Activated T-cell treated with anti-CD3 and anti-CD28 coated beads, Interleukin-2, amount 50 U/mL, for 1 hour (primary cell): Measurements from ENCODE around the gene AP1AR.
A peak's percentile ranks its signal among the peaks of the same experiment; 100 is the strongest.
"Not testable (repeated sequence)": the region's sequence is repeated elsewhere in the genome, so short reads cannot be mapped to it uniquely, and the experiment has no call there.

Experiments
- DNase-seq: peaks from one replicate; pipeline ENCODE4 v3.0.0-alpha.2; 2020

Gene AP1AR

DNA sequence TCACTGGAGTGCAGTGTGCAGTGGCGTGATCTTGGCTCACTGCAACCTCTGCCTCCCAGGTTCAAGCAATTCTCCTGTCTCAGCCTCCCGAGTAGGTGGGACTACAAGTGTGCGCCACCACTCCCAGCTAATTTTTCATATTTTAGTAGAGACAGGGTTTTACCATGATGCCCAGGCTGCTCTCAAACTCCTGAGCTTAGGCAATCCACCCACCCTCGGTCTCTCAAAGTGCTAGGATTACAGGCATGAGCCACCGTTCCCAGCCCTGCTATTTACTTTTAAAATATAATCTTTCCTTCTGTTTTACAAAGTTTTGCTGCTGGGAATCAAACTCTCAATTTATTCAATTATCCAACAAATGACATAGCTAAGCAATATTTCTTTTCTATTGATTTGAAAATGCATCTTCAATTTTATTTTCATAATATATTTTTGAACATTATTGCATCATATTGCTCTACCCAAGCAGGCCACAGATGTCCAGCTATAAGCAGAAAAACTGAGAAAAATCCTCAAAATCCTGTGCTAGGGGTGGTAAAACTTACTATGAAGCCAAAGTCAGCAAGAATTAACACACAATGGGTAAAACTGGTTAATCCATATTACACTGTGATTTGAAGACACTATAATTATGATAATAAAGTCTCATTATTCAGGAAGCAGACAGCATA is 48.9 kb downstream of the AP1AR start:
- DNase-seq: no peak

DNA sequence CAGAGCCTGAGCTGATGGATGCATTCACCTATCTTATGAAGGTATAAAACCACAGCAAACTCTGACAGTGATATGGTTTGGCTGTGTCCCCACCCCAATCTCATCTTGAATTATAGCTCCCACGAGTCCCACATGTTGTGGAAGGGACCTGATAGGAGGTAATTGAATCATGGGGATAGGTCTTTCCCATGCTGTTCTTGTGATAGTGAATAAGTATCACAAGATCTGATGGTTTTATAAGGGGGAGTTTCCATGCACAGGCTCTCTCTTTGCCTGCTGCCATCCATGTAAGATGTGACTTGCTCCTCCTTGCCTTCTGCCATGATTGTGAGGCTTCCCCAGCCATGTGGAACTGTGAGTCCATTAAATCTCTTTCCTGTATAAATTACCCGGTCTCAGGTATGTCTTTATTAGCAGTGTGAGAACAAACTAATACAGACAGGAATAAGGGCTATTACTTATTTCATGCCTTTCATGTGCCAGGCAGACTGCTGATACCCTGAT is 50.4 kb downstream of the AP1AR start:
- DNase-seq: not testable (repeated sequence)

DNA sequence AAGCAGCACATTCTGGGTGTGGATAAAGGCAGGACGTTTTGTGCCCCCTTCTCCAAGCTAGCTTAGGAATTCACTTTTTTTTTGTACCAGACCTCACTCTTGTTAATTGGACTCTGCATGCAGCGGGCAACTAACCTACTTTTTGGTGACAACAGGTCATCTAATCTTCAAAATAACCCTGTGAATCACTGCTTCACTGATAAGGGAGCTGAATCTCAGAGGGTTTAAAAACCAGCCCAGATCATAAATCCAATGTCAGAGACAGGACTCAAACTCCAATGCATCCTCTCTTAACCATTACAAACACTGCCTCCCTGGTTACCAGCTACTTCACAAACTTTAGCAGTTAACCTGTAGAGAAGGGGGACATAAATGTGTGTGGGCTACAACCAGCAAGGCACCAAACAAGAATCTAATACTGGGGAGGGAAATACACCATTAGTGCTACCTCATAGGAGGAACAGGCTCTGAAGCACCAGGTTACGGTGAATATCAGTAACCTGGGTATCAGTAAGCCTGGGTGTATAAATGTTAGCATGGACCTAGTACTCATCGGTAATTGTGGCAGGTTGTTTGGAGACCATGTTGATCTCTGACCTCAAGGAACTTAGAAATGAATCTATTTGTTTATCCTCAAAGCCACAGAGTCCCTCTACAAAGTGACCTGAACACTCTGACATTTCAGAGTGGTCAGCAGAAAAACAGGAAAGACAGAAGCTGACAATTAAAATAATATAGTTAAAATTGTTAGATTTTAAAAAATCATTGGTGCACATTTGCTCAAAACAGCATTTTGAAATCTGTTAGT is 51.5 kb downstream of the AP1AR start:
- no peak for DNase-seq

DNA sequence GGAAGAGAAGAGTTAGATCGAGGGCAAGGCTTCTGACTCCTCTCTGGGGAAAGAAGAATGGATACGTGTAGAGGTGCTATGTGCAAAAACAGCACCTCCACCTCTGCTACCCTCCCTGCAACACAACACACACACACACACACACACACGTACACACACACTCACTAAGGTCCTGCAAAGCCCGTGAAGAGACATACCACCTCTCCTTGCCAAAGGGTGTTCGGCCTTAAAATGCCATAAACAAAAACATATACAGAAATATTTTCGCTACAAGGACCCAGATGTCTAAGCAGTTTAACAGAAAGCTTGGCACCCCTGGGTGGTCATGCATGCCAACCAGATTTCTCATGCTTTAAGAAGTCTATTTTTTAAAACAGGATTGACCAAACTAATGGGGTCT is 52.6 kb downstream of the AP1AR start:
- no peak for DNase-seq

DNA sequence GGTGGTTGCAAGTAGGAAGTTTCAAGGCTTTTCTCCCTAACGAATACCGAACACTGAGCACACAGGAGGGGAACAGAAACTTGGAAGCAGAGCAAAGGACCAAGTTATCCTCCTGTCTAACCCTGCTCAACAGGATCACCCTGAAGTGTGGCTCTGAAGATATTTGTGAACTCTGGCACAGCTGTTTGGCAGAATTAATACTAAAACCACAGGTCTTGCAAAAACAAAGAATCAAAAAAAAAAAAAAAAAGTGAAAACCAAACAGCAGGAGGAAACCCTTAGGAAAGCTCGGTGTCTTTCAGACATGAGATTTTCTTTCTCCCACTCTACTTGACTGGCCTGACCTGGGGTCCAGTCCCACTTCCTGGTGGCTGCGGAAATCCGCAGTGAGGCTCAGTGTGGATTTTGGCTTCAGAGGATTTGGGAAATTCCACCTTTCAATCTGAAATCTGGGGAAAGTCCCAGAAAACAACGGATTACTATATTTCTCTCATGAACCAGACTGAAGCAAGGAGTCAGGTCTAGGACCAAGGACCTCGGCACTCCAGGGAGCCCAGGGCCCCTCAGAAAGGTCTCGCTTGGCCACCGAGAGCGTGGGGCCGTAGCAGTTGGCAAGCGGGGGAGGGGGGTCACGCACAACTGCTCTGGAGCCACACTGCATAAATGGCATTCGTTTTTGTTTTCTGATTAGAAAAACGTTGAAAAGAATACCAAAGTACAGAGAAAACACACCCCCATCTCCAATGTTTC is 53.2 kb downstream of the AP1AR start:
- DNase-seq: peak; percentile 22

DNA sequence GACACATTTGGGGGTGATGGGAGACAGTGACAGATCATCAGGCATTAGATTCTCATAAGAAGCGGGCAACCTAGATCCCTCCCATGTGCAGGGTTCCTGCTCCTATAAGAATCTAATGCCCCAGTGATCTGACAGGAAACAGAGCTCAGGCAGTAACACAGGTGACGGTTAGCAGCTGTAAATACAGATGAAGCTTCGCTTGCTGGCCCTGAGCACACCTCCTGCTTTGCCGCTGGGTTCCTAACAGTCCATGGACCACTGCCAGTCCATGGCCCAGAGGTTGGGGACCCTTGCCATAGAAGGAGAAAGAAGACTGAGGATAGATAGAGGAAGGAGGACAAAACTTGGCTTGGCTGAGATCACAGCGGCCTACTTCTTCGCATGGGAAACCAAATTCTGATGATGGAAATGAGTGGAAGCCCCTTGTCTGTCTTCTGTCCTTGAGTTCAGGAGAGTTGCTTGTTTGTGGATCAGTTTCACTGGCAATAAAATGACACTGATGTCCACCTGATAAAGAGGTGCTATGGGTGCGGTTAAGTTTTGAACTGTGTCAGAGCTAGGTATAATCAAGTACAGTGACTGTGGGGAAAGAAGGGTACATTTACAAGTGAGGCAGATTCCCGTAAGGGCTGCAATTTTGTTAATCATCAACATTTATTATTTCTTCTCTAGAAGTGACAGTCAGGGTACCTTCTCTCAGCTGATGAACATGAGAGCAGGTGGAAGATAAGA is 55.8 kb downstream of the AP1AR start:
- DNase-seq: peak; percentile 24

DNA sequence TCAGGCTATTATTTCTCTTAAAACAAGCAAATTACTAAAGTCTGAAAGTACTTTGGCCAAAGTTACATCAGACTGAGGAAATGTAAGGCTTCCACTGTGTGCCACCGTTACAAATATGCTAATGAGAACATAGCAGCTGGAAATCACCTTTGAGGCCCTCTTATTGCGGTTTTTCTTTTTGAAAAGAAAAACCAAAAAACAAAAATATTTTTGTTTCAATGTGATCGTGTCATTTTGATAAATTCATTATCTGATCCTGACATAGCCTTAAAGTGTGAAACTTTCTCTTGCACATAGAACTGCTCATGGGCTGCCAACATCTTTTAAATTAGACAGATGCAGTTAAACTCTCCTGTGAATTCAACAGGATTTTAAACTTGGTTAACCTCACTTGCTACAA is 56.9 kb downstream of the AP1AR start:
- DNase-seq: no peak

DNA sequence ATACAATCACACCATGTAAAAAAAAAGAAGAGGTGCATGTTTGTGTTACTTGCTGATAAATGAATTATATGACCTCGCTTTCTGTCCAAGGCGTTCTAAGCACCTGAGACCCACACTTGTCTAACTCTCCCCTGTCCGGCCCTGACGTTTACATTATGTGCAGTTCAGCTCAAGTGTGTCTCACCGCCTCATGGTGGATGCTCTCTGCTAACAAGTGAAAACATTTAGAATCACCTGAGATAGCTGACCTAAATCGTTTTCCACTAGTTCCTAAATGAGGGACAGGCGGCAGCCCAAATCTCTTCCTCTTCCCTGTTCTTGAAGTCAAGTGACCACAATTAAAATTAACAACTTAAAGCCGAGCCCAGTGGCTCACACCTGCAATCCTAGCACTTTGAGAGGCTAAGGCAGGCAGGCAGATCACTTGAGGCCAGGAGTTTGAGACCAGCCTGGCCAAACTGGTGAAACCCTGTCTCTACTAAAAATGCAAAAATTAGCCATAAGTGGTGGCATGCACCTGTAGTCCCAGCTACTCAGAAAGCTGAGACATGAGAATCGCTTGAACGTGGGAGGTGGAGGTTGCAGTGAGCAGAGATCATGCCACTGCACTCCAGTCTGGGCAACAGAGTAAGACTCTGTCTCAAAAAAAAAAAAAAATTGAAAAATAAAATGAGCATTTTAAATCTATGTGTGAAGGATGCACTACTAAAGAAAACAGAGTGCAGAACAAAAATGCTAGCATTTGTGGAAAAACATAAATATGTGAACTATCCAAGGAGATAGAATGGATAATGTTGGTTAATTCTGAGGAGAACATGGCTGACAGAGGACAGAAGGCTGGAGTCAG is 58.0 kb downstream of the AP1AR start:
- no peak for DNase-seq

DNA sequence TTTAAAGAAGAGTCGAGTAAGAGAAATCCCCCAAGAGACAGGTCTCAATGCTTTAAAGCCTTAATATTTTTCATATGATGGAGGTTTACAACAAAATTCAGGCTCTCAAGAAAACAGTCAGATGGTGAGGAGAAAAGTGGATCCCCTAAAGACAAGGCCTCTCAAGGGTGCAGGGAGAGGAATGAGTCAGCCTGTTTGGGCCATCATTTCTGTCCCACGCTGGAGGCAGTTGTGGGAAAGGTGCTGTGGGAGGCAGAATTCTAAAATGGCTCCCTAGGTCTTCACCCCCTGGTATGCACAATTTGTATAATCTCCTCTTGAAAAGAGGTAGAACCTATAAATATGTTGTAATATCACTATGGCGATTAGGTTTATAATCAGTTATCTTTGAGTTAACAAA is 58.8 kb downstream of the AP1AR start:
- no peak for DNase-seq

DNA sequence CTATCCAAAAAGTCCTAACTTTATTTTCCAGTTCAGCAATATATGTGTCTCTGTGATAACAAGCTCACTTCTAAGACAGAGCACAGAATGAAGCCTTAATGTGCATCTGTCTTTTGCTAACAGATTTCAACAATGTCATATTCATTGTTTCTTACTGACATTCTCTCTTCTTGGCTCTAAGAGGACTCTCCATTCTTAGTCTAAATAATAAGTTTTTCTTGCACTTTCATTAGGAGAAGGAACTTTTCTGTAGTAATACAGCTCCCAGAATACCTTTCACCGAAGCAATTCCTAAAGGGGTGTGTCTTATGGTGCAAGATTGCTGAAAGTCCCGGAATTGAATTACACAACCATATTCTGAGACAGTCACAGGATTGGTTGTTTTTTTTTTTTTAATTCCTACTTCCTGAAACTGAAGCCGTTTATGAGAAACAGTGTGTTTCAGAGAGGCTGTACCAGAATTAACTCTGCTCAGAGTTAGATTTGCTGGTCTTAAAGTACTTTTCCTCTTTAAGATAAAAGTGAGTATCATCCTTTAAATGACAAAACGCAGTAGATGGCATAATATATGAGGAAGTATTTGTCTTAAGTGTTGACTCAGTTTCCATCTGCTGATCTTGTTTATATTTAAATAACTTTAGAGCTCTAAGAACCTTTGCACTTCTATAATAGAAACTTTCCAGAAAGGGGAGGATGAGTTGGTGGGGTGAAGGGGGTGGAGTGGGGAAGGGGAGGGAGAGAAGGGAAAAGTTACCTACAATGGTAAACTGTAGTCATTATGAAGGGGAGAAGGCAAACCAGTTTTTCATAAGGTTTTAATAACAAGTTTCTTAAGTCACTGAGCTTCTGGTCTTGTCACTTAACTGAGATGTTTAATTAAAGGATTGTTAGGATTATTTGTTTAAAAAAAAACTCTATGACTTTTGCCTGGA is 65.6 kb downstream of the AP1AR start, which contains the start of gene ALPK1:
ALPK1 (plus strand) TSS at position 421 of the 932 bp plus-strand sequence.
- no peak for DNase-seq

DNA sequence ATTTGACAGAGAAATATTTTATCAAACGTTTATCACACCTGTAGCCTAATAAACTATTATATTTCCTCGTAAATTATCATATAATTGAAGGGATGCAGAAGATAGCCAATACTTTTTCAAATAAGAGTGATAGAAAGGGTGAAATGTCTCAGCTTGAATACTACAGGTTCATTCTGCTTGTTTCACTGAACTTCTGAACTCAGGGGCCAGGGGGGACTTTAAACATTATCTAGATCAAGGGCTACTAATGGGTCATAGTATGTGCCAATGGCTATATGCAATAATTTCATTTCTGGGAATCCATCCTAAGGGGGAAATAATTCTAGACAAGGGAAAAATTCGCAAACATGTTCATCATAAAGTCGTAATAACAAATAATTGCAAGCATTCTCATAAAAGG is 68.1 kb downstream of the AP1AR start:
- no peak for DNase-seq

DNA sequence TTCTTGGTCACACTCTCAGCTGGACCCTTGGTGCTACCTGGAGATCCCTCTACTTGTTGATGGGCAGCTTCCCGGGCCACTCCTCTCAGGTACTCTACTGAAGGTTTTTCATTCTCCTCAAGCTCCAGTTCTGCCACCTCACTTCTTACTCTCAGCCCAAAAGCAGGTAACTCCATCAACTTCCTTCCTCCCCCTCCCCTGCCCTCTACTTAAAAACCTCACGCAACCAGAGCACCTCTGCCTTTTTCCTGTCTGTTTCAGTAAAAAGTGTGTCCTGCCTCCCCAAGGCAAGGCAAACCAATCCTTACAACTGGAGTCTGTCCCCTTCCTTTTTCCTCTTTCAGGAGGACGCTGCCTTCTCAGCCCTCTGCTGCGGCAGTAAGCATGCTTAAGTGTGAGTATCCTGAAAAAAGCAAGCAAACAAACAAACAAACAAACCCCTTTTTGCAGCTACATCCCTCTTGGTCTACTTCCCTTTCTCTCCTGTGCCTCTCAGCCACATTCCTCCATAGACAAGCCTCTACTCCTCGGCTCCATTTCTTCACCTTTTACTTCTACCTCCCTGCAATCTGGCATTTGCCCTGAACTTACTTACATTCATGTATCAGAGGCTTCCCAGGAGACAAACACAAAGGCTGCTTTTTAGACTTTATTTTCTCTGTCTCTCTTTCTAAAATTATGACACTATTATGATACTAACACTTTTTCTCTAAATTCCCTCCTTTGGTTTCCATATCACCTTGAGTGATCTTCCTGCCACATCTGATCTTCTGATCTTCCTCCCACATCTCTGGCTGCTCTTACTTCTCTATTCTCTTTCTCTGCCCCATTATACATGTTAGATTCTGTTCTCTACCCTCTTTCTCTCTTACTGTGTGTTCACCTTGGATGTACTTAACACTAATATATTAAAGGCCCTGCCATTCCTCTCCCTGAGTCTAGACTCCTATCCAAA is 71.0 kb downstream of the AP1AR start:
- DNase-seq: no peak

DNA sequence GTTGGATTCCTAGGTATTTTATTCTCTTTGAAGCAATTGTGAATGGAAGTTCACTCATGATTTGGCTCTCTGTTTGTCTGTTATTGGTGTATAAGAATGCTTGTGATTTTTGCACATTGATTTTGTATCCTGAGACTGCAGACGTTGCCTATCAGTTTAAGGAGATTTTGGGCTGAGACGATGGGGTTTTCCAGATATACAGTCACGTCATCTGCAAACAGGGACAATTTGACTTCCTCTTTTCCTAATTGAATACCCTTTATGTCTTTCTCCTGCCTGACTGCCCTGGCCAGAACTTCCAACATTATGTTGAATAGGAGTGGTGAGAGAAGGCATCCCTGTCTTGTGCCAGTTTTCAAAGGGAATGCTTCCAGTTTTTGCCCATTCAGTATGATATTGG is 73.9 kb downstream of the AP1AR start:
- not testable (repeated sequence) for DNase-seq

DNA sequence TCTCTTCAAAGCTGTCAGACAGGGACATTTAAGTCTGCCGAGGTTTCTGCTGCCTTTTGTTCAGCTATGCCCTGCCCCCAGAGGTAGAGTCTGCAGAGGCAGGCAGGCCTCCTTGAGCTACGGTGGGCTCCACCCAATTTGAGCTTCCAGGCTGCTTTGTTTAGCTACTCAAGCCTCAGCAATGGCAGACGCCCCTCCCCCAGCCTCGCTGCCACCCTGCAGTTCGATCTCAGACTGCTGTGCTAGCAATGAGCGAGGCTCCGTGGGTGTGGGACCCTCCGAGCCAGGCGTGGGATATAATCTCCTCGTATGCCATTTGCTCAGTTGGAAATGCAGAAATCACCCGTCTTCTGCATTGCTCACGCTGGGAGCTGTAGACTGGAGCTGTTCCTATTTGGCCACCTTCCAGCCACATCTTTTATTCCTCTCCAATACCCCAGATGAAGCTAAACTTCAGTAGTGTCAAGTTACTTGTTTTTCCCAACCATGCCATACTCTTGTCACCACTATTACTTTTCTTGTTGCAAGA is 77.7 kb downstream of the AP1AR start:
- peak; percentile 64 for DNase-seq

DNA sequence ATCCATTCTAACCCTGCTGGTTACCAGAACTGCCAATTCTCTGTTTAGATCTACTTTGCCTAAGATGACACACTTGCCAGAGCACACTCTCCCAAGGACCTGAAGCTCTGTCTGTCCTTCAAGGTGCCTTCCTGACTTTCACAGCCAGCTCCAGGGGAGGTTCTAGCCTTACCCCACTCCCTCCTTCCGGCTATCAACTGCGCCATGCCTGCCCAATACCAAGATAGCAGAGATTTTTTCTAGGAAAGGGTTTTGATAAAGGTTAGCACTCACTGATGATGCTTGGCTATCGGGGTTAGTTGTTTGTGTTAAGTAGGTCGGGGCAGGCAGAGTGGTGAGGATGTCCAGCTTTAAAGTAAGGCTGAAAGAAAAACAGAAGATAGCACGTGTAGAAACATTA is 79.9 kb downstream of the AP1AR start:
- no peak for DNase-seq

DNA sequence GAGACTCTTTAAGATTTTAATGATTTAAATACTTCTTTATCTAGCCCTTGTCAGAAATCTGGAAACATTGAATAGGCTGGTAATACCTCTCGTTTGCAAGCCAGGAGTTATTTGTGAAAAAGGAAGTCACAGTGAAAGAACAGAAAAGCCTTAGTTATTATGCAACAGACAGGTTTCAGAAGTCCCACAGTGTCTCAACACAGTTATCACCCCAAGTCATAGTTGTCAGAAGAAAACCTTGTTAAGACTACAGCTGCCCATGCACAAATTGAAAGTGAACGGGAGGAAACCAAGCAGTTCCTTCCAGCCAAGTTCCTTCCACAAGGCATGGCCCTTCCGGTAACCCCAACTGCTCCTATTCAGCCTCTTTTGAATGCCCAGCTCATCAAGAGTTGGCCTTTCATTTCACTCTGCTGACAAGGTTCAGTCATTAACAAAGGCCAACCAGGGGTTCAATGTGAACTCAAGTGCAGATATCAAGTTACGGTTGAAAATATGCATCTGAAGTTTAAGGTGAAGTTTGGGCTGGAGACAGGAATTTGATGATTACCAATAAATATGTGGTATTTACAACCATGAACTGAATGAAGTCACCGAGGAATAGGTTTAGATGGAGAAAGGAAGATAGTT is 81.1 kb downstream of the AP1AR start:
- no peak for DNase-seq

DNA sequence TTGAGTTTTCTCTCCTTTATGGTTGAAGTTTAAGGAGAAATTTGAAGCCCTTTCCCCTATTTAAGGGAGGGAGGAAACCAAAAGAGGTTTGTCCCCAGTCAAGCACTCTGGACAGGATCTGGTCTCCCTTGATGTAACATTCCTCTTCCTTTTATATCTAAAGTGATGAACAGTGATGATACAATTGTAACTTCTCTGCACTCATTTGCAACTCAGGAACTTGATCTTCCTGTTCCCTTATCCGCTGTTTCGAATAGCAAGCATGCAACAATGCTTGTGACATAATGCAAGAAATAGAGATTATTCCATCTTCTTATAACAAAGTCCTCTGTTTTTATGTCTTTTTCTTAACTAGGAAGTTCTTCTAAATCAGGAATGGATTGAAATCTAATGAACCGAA is 83.9 kb downstream of the AP1AR start:
- DNase-seq: no peak

DNA sequence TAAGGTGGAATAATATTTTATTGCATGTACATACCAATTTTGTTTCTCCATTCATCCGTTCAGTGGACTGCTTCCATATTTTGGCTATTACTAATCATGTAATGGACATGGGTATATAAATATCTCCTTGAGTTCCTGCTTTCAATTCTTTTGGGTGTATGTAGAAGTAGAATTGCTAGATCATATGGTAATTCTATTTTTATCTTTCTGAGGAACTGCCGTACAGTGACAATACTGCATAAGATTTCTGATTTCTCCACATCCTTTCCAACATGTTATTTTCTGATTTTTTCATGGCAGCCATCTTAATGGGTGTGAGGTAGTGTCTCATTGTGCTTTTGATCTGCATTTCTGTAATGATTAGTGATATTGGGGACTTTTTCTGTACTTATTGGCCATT is 84.8 kb downstream of the AP1AR start:
- DNase-seq: no peak
